ENCODE results near the gene TPRG1.
"Not testable (repeated sequence)": the region's sequence is repeated elsewhere in the genome, so short reads cannot be mapped to it uniquely, and the experiment has no call there.

The TPRG1 gene

GRCh38 chr3:189320511-189320910 lies 148.7 kb downstream of the TPRG1 start:
- no peak for DNase-seq

- DNase-seq, result no peak
Observed at GRCh38 chr3:189322339-189322738, 150.6 kb downstream of the TPRG1 start.

- no peak for DNase-seq
Observed at GRCh38 chr3:189324538-189325138, 152.9 kb downstream of the TPRG1 start.

- DNase-seq, result no peak
Observed at GRCh38 chr3:189325454-189325853, 153.7 kb downstream of the TPRG1 start.

GRCh38 chr3:189329630-189330029 lies 157.9 kb downstream of the TPRG1 start:
- not testable (repeated sequence) for DNase-seq

GRCh38 chr3:189330066-189330465 lies 158.3 kb downstream of the TPRG1 start:
- DNase-seq, result no peak

GRCh38 chr3:189331002-189331418 lies 159.2 kb downstream of the TPRG1 start:
- DNase-seq, result no peak

GRCh38 chr3:189334064-189334920 lies 162.5 kb downstream of the TPRG1 start:
- no peak for DNase-seq

- peak in 1 of 2 experiments; percentile 45 for DNase-seq
Observed at GRCh38 chr3:189337673-189338091, 165.9 kb downstream of the TPRG1 start.

- DNase-seq, result no peak
Observed at GRCh38 chr3:189338366-189338765, 166.6 kb downstream of the TPRG1 start.

- no peak for DNase-seq
Observed at GRCh38 chr3:189339996-189340395, 168.2 kb downstream of the TPRG1 start.

GRCh38 chr3:189340680-189341460 lies 169.1 kb downstream of the TPRG1 start:
- peak; percentile 45 to 56 for DNase-seq

GRCh38 chr3:189342811-189343210 lies 171.0 kb downstream of the TPRG1 start:
- no peak for DNase-seq

- DNase-seq, result no peak
Observed at GRCh38 chr3:189344996-189345395, 173.2 kb downstream of the TPRG1 start.

GRCh38 chr3:189349772-189350171 lies 178.0 kb downstream of the TPRG1 start:
- no peak for DNase-seq

GRCh38 chr3:189353318-189353965 lies 181.7 kb downstream of the TPRG1 start:
- DNase-seq, result no peak

GRCh38 chr3:189353988-189354889 lies 182.5 kb downstream of the TPRG1 start:
- no peak for DNase-seq

GRCh38 chr3:189355115-189355480 lies 183.3 kb downstream of the TPRG1 start:
- DNase-seq, result no peak

GRCh38 chr3:189355481-189356201 lies 183.9 kb downstream of the TPRG1 start:
- no peak for DNase-seq

- DNase-seq, result no peak
Observed at GRCh38 chr3:189360291-189360690, 188.5 kb downstream of the TPRG1 start.
